Thyroid gland (tissue), 4 donors: ENCODE results near the gene EMILIN1. TPM values are rescaled to one million over a fixed set of nuclear protein-coding genes. Genes with fewer than 3 reads are reported as not detected.

Experiments used
- DNase-seq, 2 donors: peaks; one replicate each; pipeline ENCODE4 v3.0.0-alpha.2; 2019
- H3K27ac ChIP-seq, 3 donors: fragments of 200-600 bp; sonication (generic); 1 replicate in 2 of 3; 2 replicates in 1 of 3; pipeline ENCODE4 v1.5.1; 2016 to 2019; ENCODE audit warnings: mild to moderate bottlenecking in 1 of 3, moderate library complexity in 1 of 3
- H3K27me3 ChIP-seq: fragments of 200-600 bp; sonication (generic); one replicate; pipeline ENCODE4 v1.5.1; 2019
- H3K36me3 ChIP-seq, 2 donors: fragments of 200-600 bp; sonication (generic); one replicate each; pipeline ENCODE4 v1.5.1; 2016 to 2019
- H3K4me1 ChIP-seq, 2 donors: fragments of 200-600 bp; sonication (generic); one replicate each; pipeline ENCODE4 v1.5.1; 2017 to 2019
- H3K4me3 ChIP-seq, 3 donors: fragments of 200-600 bp; sonication (generic); replicated peaks in 1 of 3; 1 replicate in 2 of 3; 2 replicates in 1 of 3; pipeline ENCODE4 v1.5.1; 2016; ENCODE audit warnings: mild to moderate bottlenecking in 1 of 3
- H3K9me3 ChIP-seq: fragments of 200-600 bp; sonication (generic); one replicate; pipeline ENCODE4 v1.5.1; 2017
- CTCF ChIP-seq, 6 experiments: fragments of 200-600 bp in 3 of 6; fragments of 450-650 bp in 3 of 6; sonication (generic) in 3 of 6; IDR thresholded peaks; one replicate each; pipeline ENCODE4 v1.5.1; 2016 to 2019; ENCODE audit warnings: antibody characterized with exemption in 6 of 6, mild to moderate bottlenecking in 2 of 6, inconsistent platforms in 1 of 6, moderate library complexity in 1 of 6
- POLR2A ChIP-seq, 2 donors: fragments of 450-650 bp; IDR thresholded peaks; one replicate each; pipeline ENCODE4 v1.6.1; 2017; ENCODE audit warnings: antibody characterized with exemption in 2 of 2, mild to moderate bottlenecking in 2 of 2, moderate library complexity in 1 of 2
- WGBS, 2 donors: methylation state at CpG; one replicate each; pipeline ENCODE4 v1.1.5; 2017; 5-methylcytosine and 5-hydroxymethylcytosine counted together
- intact Hi-C: fragments of 100-400 bp; cut with DNase I; formaldehyde crosslinking; loops from one replicate; pipeline ENCODE4 v1.15.1; 2023
- total RNA-seq, 4 donors: library from RNA; depleted of rRNA; stranded (reverse); fragments of >200 nt; gene quantifications; one replicate each; pipeline ENCODE4 v1.2.3, GENCODE V29; 2016

The EMILIN1 gene
- total RNA-seq, 4 donors from 2014 or later, result 18.6 to 45.4 (median 29.3) TPM

- peak overlapping the region in 1 of 3 donors; percentile 80 for H3K4me3 ChIP-seq
- H3K36me3 ChIP-seq, result peaks cover 0 to 11% of the 10 kb centered on the region in 2 donors
- DNase-seq, result no peak
- H3K27ac ChIP-seq, result peak overlapping the region in 1 of 3 donors; percentile 31
- no peaks in the 10 kb centered on the region for H3K9me3 ChIP-seq
- no peaks in the 10 kb centered on the region for H3K27me3 ChIP-seq
- WGBS, 2 donors, result 84 to 86% methylated on average over 8 of the region's 8 CpGs
- TF ChIP-seq POLR2A (IDR thresholded peaks at IDR 0.05) (no peak), CTCF (IDR thresholded peaks at IDR 0.05) (no peak)
- intact Hi-C loops, result loop anchor here (5.0 kb wide), 1 partner anchor 38 kb away; the partner anchor contains the start of gene TMEM214
- H3K4me1 ChIP-seq, result peaks cover 21 to 37% of the 10 kb centered on the region in 2 donors
Measured at GRCh38 chr2:27069961-27070618, 8.3 kb upstream of the EMILIN1 start.

GRCh38 chr2:27070653-27071276 is 7.7 kb upstream of the EMILIN1 start:
- Histone ChIP-seq H3K4me3 (peak overlapping the region; percentile 80 to 98 (median 82)), H3K27me3 (no peaks in the 10 kb centered on the region), H3K36me3 (peaks cover 0 to 10% of the 10 kb centered on the region in 2 donors), H3K9me3 (no peaks in the 10 kb centered on the region), H3K4me1 (peaks cover 21 to 37% of the 10 kb centered on the region in 2 donors), H3K27ac (peak overlapping the region; percentile 72 to 90 (median 81))
- 3 to 8% methylated on average over 7 to 11 of the region's 11 CpGs for WGBS, 2 donors
- TF ChIP-seq CTCF (IDR thresholded peaks at IDR 0.05) (no peak), POLR2A (IDR thresholded peaks at IDR 0.05) (no peak)
- intact Hi-C loops, result loop anchor here (5.0 kb wide), 1 partner anchor 38 kb away; the partner anchor contains the start of gene TMEM214
- no peak for DNase-seq

GRCh38 chr2:27071277-27071989 is 7.0 kb upstream of the EMILIN1 start, which contains the start of gene OST4:
TSS of gene OST4 (minus strand) at chr2:27071654.
- H3K9me3 ChIP-seq, result no peaks in the 10 kb centered on the region
- 0% methylated on average over 9 to 11 of the region's 86 CpGs for WGBS, 2 donors
- peak; percentile 95 for DNase-seq
- intact Hi-C loops, result loop anchor here (5.0 kb wide), 1 partner anchor 39 kb away; the partner anchor contains the start of gene TMEM214
- H3K4me3 ChIP-seq, result peak within 1 kb of the TSS; percentile 80 to 98 (median 82)
- H3K27me3 ChIP-seq, result no peaks in the 10 kb centered on the region
- peaks cover 0 to 9% of the 10 kb centered on the region in 2 donors for H3K36me3 ChIP-seq
- TF ChIP-seq CTCF (IDR thresholded peaks at IDR 0.05) (no peak), POLR2A (IDR thresholded peaks at IDR 0.05) (peak; percentile 27 to 85)
- H3K4me1 ChIP-seq, result peaks cover 21 to 37% of the 10 kb centered on the region in 2 donors
- H3K27ac ChIP-seq, result peak within 1 kb of the TSS; percentile 77 to 90 (median 81)

GRCh38 chr2:27071990-27072830 is 6.2 kb upstream of the EMILIN1 start:
- Histone ChIP-seq H3K9me3 (no peaks in the 10 kb centered on the region), H3K4me1 (peaks cover 21 to 37% of the 10 kb centered on the region in 2 donors), H3K4me3 (peak overlapping the region; percentile 40 to 80 (median 66)), H3K27me3 (no peaks in the 10 kb centered on the region), H3K27ac (peak overlapping the region; percentile 44 to 81 (median 77)), H3K36me3 (peaks cover 0 to 9% of the 10 kb centered on the region in 2 donors)
- intact Hi-C loops, result loop anchor here (5.0 kb wide), 1 partner anchor 40 kb away; the partner anchor contains the start of gene TMEM214
- 4 to 6% methylated on average over 24 to 31 of the region's 34 CpGs for WGBS, 2 donors
- peak; percentile 48 to 49 for DNase-seq
- no peak for TF ChIP-seq CTCF (IDR thresholded peaks at IDR 0.05)
- no peak for TF ChIP-seq POLR2A (IDR thresholded peaks at IDR 0.05)
